Activated CD4-positive, alpha-beta T cell treated with anti-CD3 and anti-CD28 coated beads, Interleukin-10, Interleukin-2, amounts not matched to agents 100 ng/mL and 50 ng/mL, durations not matched to agents 16 hours and 8 hours (primary cell): ENCODE data around the gene CYP39A1.
A peak's percentile ranks its signal among the peaks of the same experiment; 100 is the strongest.

ENCODE experiments used
- DNase-seq: peaks from one replicate; pipeline ENCODE4 v3.0.0-alpha.2; 2020

Gene CYP39A1

GRCh38 chr6:46652603-46653438, at the start of gene CYP39A1, which contains the start of gene SLC25A27:
CYP39A1 (minus strand) TSS chr6:46652818; CDS start chr6:46652582, 236 bp downstream.
SLC25A27 (plus strand) TSS chr6:46652975; CDS start chr6:46653193, 218 bp downstream.
- DNase-seq = peak; percentile 86

- no peak for DNase-seq
These were observed 47.4 kb upstream of the CYP39A1 start for GRCh38 chr6:46699970-46700369.

GRCh38 chr6:46690911-46691451, 38.4 kb upstream of the CYP39A1 start:
- DNase-seq = no peak

- no peak for DNase-seq
These were observed 37.6 kb upstream of the CYP39A1 start for GRCh38 chr6:46690141-46690755.

GRCh38 chr6:46689657-46690056, 37.0 kb upstream of the CYP39A1 start:
- DNase-seq = no peak

- no peak for DNase-seq
These were observed 36.3 kb upstream of the CYP39A1 start for GRCh38 chr6:46688966-46689335.

- DNase-seq = no peak
These were observed 35.7 kb upstream of the CYP39A1 start for GRCh38 chr6:46688117-46688965.

GRCh38 chr6:46687619-46688097, 35.0 kb upstream of the CYP39A1 start, which contains the start of gene TDRD6:
TDRD6 (plus strand) TSS chr6:46687885; CDS start chr6:46688129, 244 bp downstream.
- no peak for DNase-seq

- DNase-seq = no peak
These were observed 32.2 kb upstream of the CYP39A1 start for GRCh38 chr6:46684771-46685170.

GRCh38 chr6:46677314-46677654, 24.7 kb upstream of the CYP39A1 start:
- no peak for DNase-seq

- DNase-seq = no peak
These were observed 24.1 kb upstream of the CYP39A1 start for GRCh38 chr6:46676604-46677313.

GRCh38 chr6:46674410-46674809, 21.8 kb upstream of the CYP39A1 start:
- DNase-seq = no peak

- DNase-seq = no peak
These were observed 14.8 kb upstream of the CYP39A1 start for GRCh38 chr6:46667377-46667776.

- DNase-seq = no peak
These were observed 8.9 kb upstream of the CYP39A1 start for GRCh38 chr6:46661483-46661882.

- DNase-seq = no peak
These were observed 5.0 kb upstream of the CYP39A1 start for GRCh38 chr6:46657642-46658041.

- DNase-seq = no peak
These were observed 3.2 kb upstream of the CYP39A1 start for GRCh38 chr6:46655803-46656202.

- DNase-seq = no peak
These were observed 999 bp upstream of the CYP39A1 start for GRCh38 chr6:46653439-46654195.

- DNase-seq = no peak
These were observed 401 bp downstream of the CYP39A1 start for GRCh38 chr6:46652232-46652602.

- DNase-seq = no peak
These were observed 802 bp downstream of the CYP39A1 start for GRCh38 chr6:46651816-46652215.

GRCh38 chr6:46651006-46651405, 1.6 kb downstream of the CYP39A1 start:
- DNase-seq = no peak

- no peak for DNase-seq
These were observed 3.6 kb downstream of the CYP39A1 start for GRCh38 chr6:46648869-46649492.
